GM21576 (cell line): Measurements from ENCODE around the gene PALM2AKAP2.

Experiments
- ATAC-seq: cut with Tn5 transposase; IDR thresholded peaks from one replicate; pipeline ENCODE4 v1.9.1; 2021; ENCODE audit warnings: mild to moderate bottlenecking, moderate library complexity; ENCODE audit not compliant: unreplicated experiment

The PALM2AKAP2 gene

GRCh38 chr9:109771796-109772531, 8.0 kb upstream of the PALM2AKAP2 start:
- no peak for ATAC-seq

GRCh38 chr9:109775516-109775915, 4.5 kb upstream of the PALM2AKAP2 start:
- ATAC-seq, result no peak

GRCh38 chr9:109776391-109776790, 3.6 kb upstream of the PALM2AKAP2 start:
- ATAC-seq, result no peak

GRCh38 chr9:109780453-109781033, 545 bp downstream of the PALM2AKAP2 start:
- no peak for ATAC-seq

GRCh38 chr9:109781086-109781485, 1.1 kb downstream of the PALM2AKAP2 start:
- ATAC-seq, result no peak

- no peak for ATAC-seq
Measured at GRCh38 chr9:109781541-109782197, 1.7 kb downstream of the PALM2AKAP2 start.

- no peak for ATAC-seq
Measured at GRCh38 chr9:109787735-109788134, 7.7 kb downstream of the PALM2AKAP2 start.

GRCh38 chr9:109789556-109789955, 9.6 kb downstream of the PALM2AKAP2 start:
- ATAC-seq, result no peak

- ATAC-seq, result no peak
Measured at GRCh38 chr9:109789971-109790370, 10.0 kb downstream of the PALM2AKAP2 start.

GRCh38 chr9:109791003-109791677, 11.1 kb downstream of the PALM2AKAP2 start:
- ATAC-seq, result no peak

- ATAC-seq, result no peak
Measured at GRCh38 chr9:109791747-109792146, 11.7 kb downstream of the PALM2AKAP2 start.

GRCh38 chr9:109792951-109793546, 13.1 kb downstream of the PALM2AKAP2 start:
- no peak for ATAC-seq

GRCh38 chr9:109793921-109794320, 13.9 kb downstream of the PALM2AKAP2 start:
- ATAC-seq, result no peak

GRCh38 chr9:109794361-109795012, 14.5 kb downstream of the PALM2AKAP2 start:
- ATAC-seq, result no peak

GRCh38 chr9:109795613-109796012, 15.6 kb downstream of the PALM2AKAP2 start:
- ATAC-seq, result no peak

- no peak for ATAC-seq
Measured at GRCh38 chr9:109796078-109796477, 16.1 kb downstream of the PALM2AKAP2 start.

GRCh38 chr9:109797006-109797405, 17.0 kb downstream of the PALM2AKAP2 start:
- no peak for ATAC-seq

- no peak for ATAC-seq
Measured at GRCh38 chr9:109797509-109797908, 17.5 kb downstream of the PALM2AKAP2 start.

- no peak for ATAC-seq
Measured at GRCh38 chr9:109799141-109799540, 19.1 kb downstream of the PALM2AKAP2 start.

GRCh38 chr9:109799792-109800191, 19.8 kb downstream of the PALM2AKAP2 start:
- ATAC-seq, result no peak

GRCh38 chr9:109801484-109801883, 21.5 kb downstream of the PALM2AKAP2 start:
- ATAC-seq, result no peak
